GM21786 (cell line): ENCODE data around the gene FBLN2.
A peak's percentile ranks its signal among the peaks of the same experiment; 100 is the strongest.

Source experiments
- ATAC-seq: cut with Tn5 transposase; IDR thresholded peaks from one replicate; pipeline ENCODE4 v1.9.1; 2021; ENCODE audit not compliant: unreplicated experiment

Gene FBLN2

GRCh38 chr3:13656584-13657301, 107.8 kb downstream of the FBLN2 start:
- ATAC-seq, result no peak

- peak; percentile 50 for ATAC-seq
These were observed 108.9 kb downstream of the FBLN2 start for GRCh38 chr3:13657660-13658435.

GRCh38 chr3:13658681-13659080, 109.8 kb downstream of the FBLN2 start:
- ATAC-seq, result no peak

- no peak for ATAC-seq
These were observed 110.5 kb downstream of the FBLN2 start for GRCh38 chr3:13659221-13659969.

GRCh38 chr3:13660042-13660874, 111.3 kb downstream of the FBLN2 start:
- ATAC-seq, result no peak

- ATAC-seq, result no peak
These were observed 112.2 kb downstream of the FBLN2 start for GRCh38 chr3:13661121-13661520.

GRCh38 chr3:13662238-13662847, 113.4 kb downstream of the FBLN2 start:
- no peak for ATAC-seq

GRCh38 chr3:13663781-13664535, 115.0 kb downstream of the FBLN2 start:
- ATAC-seq, result no peak

GRCh38 chr3:13665582-13666226, 116.8 kb downstream of the FBLN2 start:
- ATAC-seq, result no peak

GRCh38 chr3:13666227-13666619, 117.3 kb downstream of the FBLN2 start:
- ATAC-seq, result no peak

GRCh38 chr3:13666781-13667709, 118.1 kb downstream of the FBLN2 start:
- ATAC-seq, result no peak

GRCh38 chr3:13668136-13668535, 119.2 kb downstream of the FBLN2 start:
- no peak for ATAC-seq

- no peak for ATAC-seq
These were observed 120.5 kb downstream of the FBLN2 start for GRCh38 chr3:13669457-13669856.

GRCh38 chr3:13670292-13670691, 121.4 kb downstream of the FBLN2 start:
- ATAC-seq, result no peak

- no peak for ATAC-seq
These were observed 122.7 kb downstream of the FBLN2 start for GRCh38 chr3:13671482-13672233.

GRCh38 chr3:13673207-13673606, 124.3 kb downstream of the FBLN2 start:
- ATAC-seq, result no peak

- no peak for ATAC-seq
These were observed 125.7 kb downstream of the FBLN2 start for GRCh38 chr3:13674538-13675185.
